Measurements from ENCODE around the gene ANKRD11. TPM values are rescaled to one million over a fixed set of nuclear protein-coding genes. Genes with fewer than 3 reads are reported as not detected.

Gene ANKRD11
- total RNA-seq, 2 experiments from 2014 or later = 126 to 133 TPM

DNA sequence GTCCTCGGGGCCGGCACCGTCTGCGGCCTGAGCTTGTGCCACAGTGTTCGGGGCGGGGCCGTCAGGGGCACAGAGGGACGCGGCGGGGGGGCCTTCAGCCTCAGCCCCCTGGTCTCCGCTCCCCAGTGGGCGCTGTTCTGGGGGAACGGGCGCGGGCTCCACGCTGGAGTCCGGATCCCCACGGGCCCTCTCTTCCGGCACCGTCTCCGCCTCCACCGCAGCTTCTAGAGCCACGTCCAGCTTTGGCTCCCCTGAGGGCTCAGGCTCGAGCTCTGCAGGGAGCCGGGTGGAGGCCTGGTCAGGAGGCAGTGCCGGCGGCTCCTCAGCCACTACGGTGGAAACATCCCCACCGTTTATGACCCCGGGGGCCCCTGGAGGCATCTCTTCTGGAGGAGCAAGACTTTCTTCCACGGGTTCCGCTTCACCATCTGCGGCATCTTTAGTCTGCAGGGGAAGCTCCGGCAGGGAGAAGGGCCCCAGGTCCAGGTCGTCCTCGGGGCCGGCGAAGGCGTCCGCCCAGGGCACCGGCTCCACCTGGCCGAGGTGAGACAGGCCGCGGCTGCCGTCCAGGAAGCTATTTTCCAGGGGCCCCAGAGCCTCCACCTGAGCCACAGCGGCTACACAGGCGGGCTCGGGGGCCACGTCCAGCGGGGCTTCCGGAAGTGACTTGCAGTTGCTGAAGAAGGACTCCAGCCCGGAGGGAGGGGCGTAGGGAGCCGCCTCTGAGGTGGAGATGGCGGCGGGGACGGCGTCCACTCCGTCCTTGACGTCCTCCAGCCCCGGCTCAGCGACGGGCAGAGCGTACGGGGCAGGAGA is 210.5 kb downstream of the ANKRD11 start:
- Mint-ChIP-seq H3K27ac (no peak overlapping the region), H3K36me3 (peaks cover 14% of the 10 kb centered on the region), H3K9me3 (no peaks in the 10 kb centered on the region), H3K4me1 (ENCODE audit: low read depth) (no peaks in the 10 kb centered on the region), H3K4me3 (no peak overlapping the region), H3K27me3 (no peaks in the 10 kb centered on the region)
- ChIA-PET POLR2A (no interaction called here), CTCF (interaction anchor here (1.3 kb wide), 1 partner anchor 8 kb away, joined by 3 read pairs; no protein-coding TSS in a partner anchor)
- intact Hi-C loops (cut with micrococcal nuclease) = no loop called here
- no peak for DNase-seq

GRCh38 chr16:89278441-89279240 is 211.7 kb downstream of the ANKRD11 start:
- POLR2A ChIA-PET = no interaction called here
- peaks cover 18% of the 10 kb centered on the region for H3K36me3 Mint-ChIP-seq
- H3K9me3 Mint-ChIP-seq = no peaks in the 10 kb centered on the region
- no peak overlapping the region for H3K27ac Mint-ChIP-seq
- CTCF ChIA-PET = no interaction called here
- intact Hi-C loops (cut with micrococcal nuclease) = no loop called here
- DNase-seq = no peak
- H3K27me3 Mint-ChIP-seq = no peaks in the 10 kb centered on the region
- no peaks in the 10 kb centered on the region for H3K4me1 Mint-ChIP-seq (ENCODE audit: low read depth)
- H3K4me3 Mint-ChIP-seq = no peak overlapping the region

DNA sequence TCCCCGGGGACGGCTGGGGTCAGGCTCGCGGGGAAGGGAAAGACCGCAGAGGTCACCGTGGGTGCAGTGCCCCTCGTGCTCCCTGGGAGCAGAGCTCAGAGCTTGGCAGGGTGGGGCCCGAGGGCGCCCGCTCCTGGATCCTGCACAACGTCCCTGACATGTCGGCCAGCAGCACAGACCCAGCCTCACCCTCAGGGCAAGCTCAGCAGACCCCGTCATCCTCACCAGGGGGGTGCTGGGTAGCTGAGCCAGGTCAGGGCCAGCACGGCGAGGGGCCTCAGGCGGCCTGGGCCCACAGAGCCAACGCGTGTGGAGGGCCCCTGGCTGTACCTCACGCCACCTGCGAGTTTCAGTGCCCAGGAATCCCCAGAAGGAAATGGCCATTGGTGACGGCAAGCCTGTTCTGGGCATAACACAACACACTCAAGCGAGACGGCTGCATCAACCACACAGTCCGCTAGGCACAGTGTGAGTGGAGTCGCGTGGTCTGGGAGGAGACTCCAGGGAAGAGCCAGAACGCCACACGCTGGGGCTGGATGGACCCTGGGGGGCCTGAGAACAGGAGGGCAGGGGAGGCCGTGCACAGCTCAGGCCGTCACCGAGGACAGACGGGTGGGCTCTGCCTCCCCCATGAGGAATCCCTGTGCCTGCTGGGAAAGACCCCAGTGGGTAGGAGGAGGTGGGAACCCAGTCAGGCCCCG is 212.6 kb downstream of the ANKRD11 start:
- Mint-ChIP-seq H3K36me3 (peaks cover 26% of the 10 kb centered on the region), H3K9me3 (no peaks in the 10 kb centered on the region)
- CTCF ChIA-PET = no interaction called here

DNA sequence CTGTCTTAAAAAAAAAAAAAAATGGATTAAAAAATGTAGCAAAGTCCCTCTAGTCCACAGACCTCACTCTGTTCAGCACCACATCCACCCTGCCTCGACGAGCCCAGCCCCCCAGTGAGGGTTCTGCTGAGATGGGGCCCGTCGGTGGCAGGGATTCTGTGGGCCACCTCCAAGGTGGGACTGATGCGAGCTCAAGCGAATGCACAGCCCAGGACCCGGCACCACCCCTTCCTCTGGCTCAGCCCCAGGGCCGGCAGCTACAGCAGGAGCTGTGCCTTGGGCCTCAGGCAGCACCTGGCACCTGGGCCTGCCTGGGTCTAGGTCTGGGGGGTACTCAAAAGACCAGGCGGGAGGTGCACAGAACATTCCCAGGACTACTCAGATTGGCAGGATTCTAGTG is 213.3 kb downstream of the ANKRD11 start:
- peaks cover 30% of the 10 kb centered on the region for H3K36me3 Mint-ChIP-seq
- intact Hi-C loops (cut with micrococcal nuclease) = no loop called here
- CTCF ChIA-PET = no interaction called here

More for the DNA sequence above, 212.6 kb downstream of the ANKRD11 start:
- H3K4me1 Mint-ChIP-seq (ENCODE audit: low read depth) = no peaks in the 10 kb centered on the region
- DNase-seq = no peak
- H3K27me3 Mint-ChIP-seq = no peaks in the 10 kb centered on the region
- H3K4me3 Mint-ChIP-seq = no peak overlapping the region
- POLR2A ChIA-PET = no interaction called here
- H3K27ac Mint-ChIP-seq = no peak overlapping the region
- intact Hi-C loops (cut with micrococcal nuclease) = no loop called here

GRCh38 chr16:89275837-89276720 is 214.3 kb downstream of the ANKRD11 start:
- H3K4me3 Mint-ChIP-seq = no peak overlapping the region
- ChIA-PET POLR2A (no interaction called here), CTCF (interaction anchor here (1.1 kb wide), 1 partner anchor 13 kb away, joined by 3 read pairs; no protein-coding TSS in a partner anchor)
- H3K36me3 Mint-ChIP-seq = peaks cover 38% of the 10 kb centered on the region
- H3K27me3 Mint-ChIP-seq = no peaks in the 10 kb centered on the region
- H3K4me1 Mint-ChIP-seq (ENCODE audit: low read depth) = no peaks in the 10 kb centered on the region
- no peak overlapping the region for H3K27ac Mint-ChIP-seq
- intact Hi-C loops (cut with micrococcal nuclease) = no loop called here
- no peak for DNase-seq
- H3K9me3 Mint-ChIP-seq = no peaks in the 10 kb centered on the region

More for the DNA sequence above, 213.3 kb downstream of the ANKRD11 start:
- H3K9me3 Mint-ChIP-seq = no peaks in the 10 kb centered on the region
- H3K4me1 Mint-ChIP-seq (ENCODE audit: low read depth) = no peaks in the 10 kb centered on the region
- no peak for DNase-seq
- H3K27me3 Mint-ChIP-seq = no peaks in the 10 kb centered on the region
- H3K4me3 Mint-ChIP-seq = no peak overlapping the region
- POLR2A ChIA-PET = no interaction called here
- H3K27ac Mint-ChIP-seq = no peak overlapping the region

GRCh38 chr16:89275284-89275584 is 215.1 kb downstream of the ANKRD11 start:
- Mint-ChIP-seq H3K27me3 (no peaks in the 10 kb centered on the region), H3K9me3 (no peaks in the 10 kb centered on the region), H3K27ac (no peak overlapping the region), H3K36me3 (peaks cover 40% of the 10 kb centered on the region), H3K4me1 (ENCODE audit: low read depth) (no peaks in the 10 kb centered on the region), H3K4me3 (no peak overlapping the region)
- ChIA-PET POLR2A (no interaction called here), CTCF (interaction anchor here (1.1 kb wide), 1 partner anchor 14 kb away, joined by 3 read pairs; no protein-coding TSS in a partner anchor)
- DNase-seq = no peak
- intact Hi-C loops (cut with micrococcal nuclease) = no loop called here

GRCh38 chr16:89274561-89275283 is 215.6 kb downstream of the ANKRD11 start:
- Mint-ChIP-seq H3K27ac (no peak overlapping the region), H3K4me1 (ENCODE audit: low read depth) (no peaks in the 10 kb centered on the region), H3K36me3 (peaks cover 43% of the 10 kb centered on the region), H3K27me3 (no peaks in the 10 kb centered on the region), H3K9me3 (no peaks in the 10 kb centered on the region), H3K4me3 (no peak overlapping the region)
- no peak for DNase-seq
- ChIA-PET CTCF (no interaction called here), POLR2A (no interaction called here)
- intact Hi-C loops (cut with micrococcal nuclease) = no loop called here

GRCh38 chr16:89273741-89274472 is 216.5 kb downstream of the ANKRD11 start:
- ChIA-PET POLR2A (no interaction called here), CTCF (no interaction called here)
- H3K4me1 Mint-ChIP-seq (ENCODE audit: low read depth) = no peaks in the 10 kb centered on the region
- H3K9me3 Mint-ChIP-seq = no peaks in the 10 kb centered on the region
- H3K36me3 Mint-ChIP-seq = peaks cover 48% of the 10 kb centered on the region
- DNase-seq = no peak
- intact Hi-C loops (cut with micrococcal nuclease) = no loop called here
- no peak overlapping the region for H3K27ac Mint-ChIP-seq
- no peak overlapping the region for H3K4me3 Mint-ChIP-seq
- no peaks in the 10 kb centered on the region for H3K27me3 Mint-ChIP-seq

- H3K4me3 Mint-ChIP-seq = no peak overlapping the region
- POLR2A ChIA-PET = no interaction called here
- no peak for DNase-seq
- CTCF ChIA-PET = interaction anchor here (0.8 to 1.8 kb wide), 2 partner anchors 11 to 16 kb away, joined by 4 to 8 read pairs; no protein-coding TSS in a partner anchor
- intact Hi-C loops (cut with micrococcal nuclease) = no loop called here
- H3K9me3 Mint-ChIP-seq = no peaks in the 10 kb centered on the region
- peaks cover 47% of the 10 kb centered on the region for H3K36me3 Mint-ChIP-seq
- no peaks in the 10 kb centered on the region for H3K4me1 Mint-ChIP-seq (ENCODE audit: low read depth)
- H3K27ac Mint-ChIP-seq = no peak overlapping the region
- no peaks in the 10 kb centered on the region for H3K27me3 Mint-ChIP-seq
These were observed 217.7 kb downstream of the ANKRD11 start for GRCh38 chr16:89272631-89273030.

- H3K4me1 Mint-ChIP-seq (ENCODE audit: low read depth) = no peaks in the 10 kb centered on the region
- DNase-seq = no peak
- H3K27me3 Mint-ChIP-seq = no peaks in the 10 kb centered on the region
- H3K4me3 Mint-ChIP-seq = no peak overlapping the region
- ChIA-PET CTCF (interaction anchor here (0.8 to 1.8 kb wide), 2 partner anchors 18 to 30 kb away, joined by 3 to 8 read pairs; no protein-coding TSS in a partner anchor), POLR2A (no interaction called here)
- no peak overlapping the region for H3K27ac Mint-ChIP-seq
- no peaks in the 10 kb centered on the region for H3K9me3 Mint-ChIP-seq
- H3K36me3 Mint-ChIP-seq = peaks cover 46% of the 10 kb centered on the region
- intact Hi-C loops (cut with micrococcal nuclease) = no loop called here
These were observed 219.6 kb downstream of the ANKRD11 start for GRCh38 chr16:89270666-89271345.
